Hepatocyte (in vitro differentiated cells): ENCODE results near the gene MIPOL1. TPM values are rescaled to one million over a fixed set of nuclear protein-coding genes. Genes with fewer than 3 reads are reported as not detected.
"Not testable (repeated sequence)": the region's sequence is repeated elsewhere in the genome, so short reads cannot be mapped to it uniquely, and the experiment has no call there.

Experiments
- DNase-seq: peaks from one replicate; pipeline ENCODE4 v3.0.0-alpha.2; 2016; ENCODE audit warnings: low spot score
- H2AFZ ChIP-seq: fragments of 200-600 bp; sonication (generic); 2 replicates; pipeline ENCODE4 v1.6.0; 2016; ENCODE audit warnings: antibody characterized with exemption, mild to moderate bottlenecking
- H3K27ac ChIP-seq: fragments of 200-600 bp; sonication (generic); 2 replicates; pipeline ENCODE4 v1.5.1; 2016; ENCODE audit warnings: mild to moderate bottlenecking
- H3K27me3 ChIP-seq: fragments of 200-600 bp; sonication (generic); 2 replicates; pipeline ENCODE4 v1.6.1; 2016
- H3K36me3 ChIP-seq: fragments of 200-600 bp; sonication (generic); replicated peaks from 2 replicates; pipeline ENCODE4 v1.5.1; 2016; ENCODE audit warnings: low read depth; ENCODE audit not compliant: insufficient read depth
- H3K4me1 ChIP-seq: fragments of 200-600 bp; sonication (generic); 2 replicates; pipeline ENCODE4 v1.5.1; 2016; ENCODE audit warnings: mild to moderate bottlenecking, moderate library complexity; ENCODE audit not compliant: insufficient read depth
- H3K4me2 ChIP-seq: fragments of 200-600 bp; sonication (generic); 2 replicates; pipeline ENCODE4 v1.6.0; 2016
- H3K4me3 ChIP-seq: fragments of 200-600 bp; sonication (generic); 2 replicates; pipeline ENCODE4 v1.5.1; 2016; ENCODE audit warnings: mild to moderate bottlenecking
- H3K79me2 ChIP-seq: fragments of 200-600 bp; sonication (generic); 2 replicates; pipeline ENCODE4 v1.6.0; 2017; ENCODE audit warnings: mild to moderate bottlenecking
- H3K9me2 ChIP-seq: fragments of 200-600 bp; sonication (generic); replicated peaks from 2 replicates; pipeline ENCODE4 v1.6.0; 2017; ENCODE audit warnings: mild to moderate bottlenecking; ENCODE audit not compliant: insufficient read depth
- H3K9me3 ChIP-seq: fragments of 200-600 bp; sonication (generic); 2 replicates; pipeline ENCODE4 v1.5.1; 2016; ENCODE audit warnings: low read depth, mild to moderate bottlenecking
- H4K20me1 ChIP-seq: fragments of 200-600 bp; sonication (generic); 2 replicates; pipeline ENCODE4 v1.6.0; 2016; ENCODE audit warnings: mild to moderate bottlenecking; ENCODE audit not compliant: insufficient read depth, poor library complexity, severe bottlenecking
- CTCF ChIP-seq: fragments of 200-600 bp; sonication (generic); IDR thresholded peaks from 2 replicates; pipeline ENCODE4 v1.5.1; 2016; ENCODE audit warnings: antibody characterized with exemption, mild to moderate bottlenecking; ENCODE audit not compliant: poor library complexity
- EZH2 ChIP-seq: fragments of 200-600 bp; sonication (generic); IDR thresholded peaks from 2 replicates; pipeline ENCODE4 v1.6.1; 2016; ENCODE audit warnings: antibody characterized with exemption, mild to moderate bottlenecking, borderline replicate concordance
- EZH2phosphoT487 ChIP-seq: fragments of 200-600 bp; sonication (generic); IDR thresholded peaks from one replicate; pipeline ENCODE4 v1.6.1; 2018; ENCODE audit warnings: antibody characterized with exemption, mild to moderate bottlenecking, low read depth, moderate library complexity; ENCODE audit not compliant: unreplicated experiment, severe bottlenecking
- WGBS: methylation state at CpG from one replicate; pipeline ENCODE4 v1.1.6; 2016; ENCODE audit warnings: low lambda C conversion rate; ENCODE audit errors: missing lambda C conversion rate; 5-methylcytosine and 5-hydroxymethylcytosine counted together
- polyA plus RNA-seq: library from polyadenylated mRNA; unstranded; fragments of >200 nt; fragmentation: Nextera tagmentation; extraction: Ambion mirVana; gene quantifications from 2 replicates; pipeline ENCODE4 v1.2.1, GENCODE V29; 2016
- total RNA-seq: library from RNA; depleted of rRNA; stranded (reverse); fragments of >200 nt; gene quantifications from 2 replicates; pipeline ENCODE4 v1.2.3, GENCODE V29; 2014

The MIPOL1 gene
- total and polyA plus RNA-seq, 2 experiments from 2014 or later = 2.6 to 16.6 TPM

DNA sequence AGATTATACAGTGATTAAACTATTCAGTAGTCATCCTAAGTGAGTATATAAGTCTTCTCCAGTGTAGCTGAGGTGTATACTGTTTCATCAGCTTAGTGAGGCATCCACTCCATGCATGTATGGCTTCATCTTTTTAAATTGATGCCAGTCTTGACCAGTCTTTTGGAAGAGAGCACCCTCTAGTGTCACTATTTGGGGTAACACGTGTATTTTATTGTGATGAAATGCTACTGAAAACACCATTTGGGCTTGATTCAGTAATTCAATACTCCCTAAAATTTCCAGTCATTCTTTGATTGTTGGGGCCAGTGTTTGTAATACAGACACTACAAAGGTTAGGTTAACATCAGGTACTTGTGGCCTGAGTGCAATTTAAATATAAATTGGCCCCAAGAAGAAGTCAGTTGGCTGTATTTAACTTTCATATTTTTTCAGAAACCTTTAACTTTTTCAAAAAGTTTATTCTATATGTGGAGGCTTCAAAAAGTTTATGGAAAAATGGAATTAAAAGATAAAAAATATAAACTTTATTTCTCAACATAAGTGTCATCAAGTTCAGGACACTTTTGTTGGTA, 35.3 kb downstream of the MIPOL1 start:
- peak; percentile 56 for TF ChIP-seq CTCF
- TF ChIP-seq EZH2phosphoT487 = no peak
- peak; percentile 51 for DNase-seq
- whole genome bisulfite sequencing = 0% methylated on average over 1 of the region's 1 CpG

GRCh38 chr14:37234222-37234621, 36.5 kb downstream of the MIPOL1 start:
- Histone ChIP-seq H3K27me3 (no peaks in the 10 kb centered on the region), H3K9me2 (no peaks in the 10 kb centered on the region), H3K4me3 (no peak overlapping the region), H2AFZ (no peak overlapping the region), H3K36me3 (no peaks in the 10 kb centered on the region), H3K4me1 (no peaks in the 10 kb centered on the region), H3K27ac (no peak overlapping the region), H4K20me1 (no peaks in the 10 kb centered on the region), H3K9me3 (no peaks in the 10 kb centered on the region), H3K4me2 (no peak overlapping the region), H3K79me2 (peaks cover 9% of the 10 kb centered on the region)
- TF ChIP-seq EZH2phosphoT487 (no peak), EZH2 (no peak), CTCF (no peak)
- no peak for DNase-seq
- WGBS = 96% methylated on average over 3 of the region's 3 CpGs

More for the DNA sequence above, 35.3 kb downstream of the MIPOL1 start:
- H3K4me2 ChIP-seq = no peak overlapping the region
- no peaks in the 10 kb centered on the region for H3K9me2 ChIP-seq
- H3K4me1 ChIP-seq = no peaks in the 10 kb centered on the region
- H4K20me1 ChIP-seq = no peaks in the 10 kb centered on the region
- H3K27ac ChIP-seq = no peak overlapping the region
- no peak overlapping the region for H2AFZ ChIP-seq
- no peaks in the 10 kb centered on the region for H3K27me3 ChIP-seq
- no peaks in the 10 kb centered on the region for H3K9me3 ChIP-seq
- no peak overlapping the region for H3K4me3 ChIP-seq
- H3K79me2 ChIP-seq = peaks cover 9% of the 10 kb centered on the region
- H3K36me3 ChIP-seq = no peaks in the 10 kb centered on the region

- H3K79me2 ChIP-seq, H3K9me2 ChIP-seq, H3K4me3 ChIP-seq, H3K4me1 ChIP-seq, H2AFZ ChIP-seq, H3K27me3 ChIP-seq, H4K20me1 ChIP-seq, H3K36me3 ChIP-seq, H3K4me2 ChIP-seq, DNase-seq, H3K9me3 ChIP-seq, H3K27ac ChIP-seq: not testable (repeated sequence)
- WGBS = 99% methylated on average over 4 of the region's 4 CpGs
Measured at GRCh38 chr14:37236044-37236443, 38.3 kb downstream of the MIPOL1 start.

DNA sequence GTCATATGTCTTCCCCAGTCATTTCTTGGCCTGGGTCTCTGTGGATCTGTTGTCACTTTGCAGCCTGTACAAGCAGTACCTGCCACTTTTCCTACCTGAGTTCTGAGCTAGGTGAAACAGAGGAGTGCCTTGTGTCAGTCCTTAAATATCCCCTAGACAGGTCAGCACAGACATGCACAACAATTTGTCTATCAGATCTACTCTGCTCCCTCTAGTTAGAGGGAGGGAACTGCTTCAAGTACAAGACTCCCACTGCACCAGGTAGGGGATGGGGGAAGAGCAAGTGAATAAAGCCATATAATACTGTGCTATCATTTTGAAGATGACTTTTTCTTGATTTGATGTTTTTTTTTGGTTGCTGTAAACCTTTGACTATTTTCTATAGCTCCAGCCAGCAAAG, 39.4 kb downstream of the MIPOL1 start:
- H3K9me2 ChIP-seq = no peaks in the 10 kb centered on the region
- no peaks in the 10 kb centered on the region for H3K4me1 ChIP-seq
- H2AFZ ChIP-seq = no peak overlapping the region
- H3K4me2 ChIP-seq = no peak overlapping the region
- H3K79me2 ChIP-seq = peaks cover 4% of the 10 kb centered on the region
- no peak for DNase-seq
- H4K20me1 ChIP-seq = no peaks in the 10 kb centered on the region
- H3K27ac ChIP-seq = no peak overlapping the region
- H3K27me3 ChIP-seq = no peaks in the 10 kb centered on the region
- H3K36me3 ChIP-seq = no peaks in the 10 kb centered on the region
- no peaks in the 10 kb centered on the region for H3K9me3 ChIP-seq
- H3K4me3 ChIP-seq = no peak overlapping the region
- TF ChIP-seq CTCF (no peak), EZH2 (no peak), EZH2phosphoT487 (no peak)
